K562 (cell line): Measurements from ENCODE around the gene WDR45. TPM values are rescaled to one million over a fixed set of nuclear protein-coding genes. Genes with fewer than 3 reads are reported as not detected.

ENCODE experiments used
- CLOCK ChIP-seq: fragments of 250-450 bp; sonication (Bioruptor Pico); IDR thresholded peaks from 2 replicates; pipeline ENCODE4 v1.4.0; 2020; ENCODE audit warnings: mild to moderate bottlenecking, moderate library complexity, borderline replicate concordance
- EP300 ChIP-seq: IDR thresholded peaks from 2 replicates; pipeline ENCODE4 v1.6.1; 2012; ENCODE audit warnings: low read length, improper control_type of control experiment
- MAZ ChIP-seq, 2 experiments: fragments of 450-650 bp in 1 of 2; sonication (generic) in 1 of 2; formaldehyde crosslinking; IDR thresholded peaks in 1 of 2; conservative IDR thresholded peaks in 1 of 2; 2 replicates each; pipeline versions ENCODE4 v1.4.0 to v1.5.0; 2020; ENCODE audit warnings: mild to moderate bottlenecking in 1 of 2, missing genetic modification reagents in 1 of 2
- NEUROD1 ChIP-seq: fragments of 150-350 bp; IDR thresholded peaks from 2 replicates; pipeline ENCODE4 v1.6.1; 2014; ENCODE audit warnings: borderline replicate concordance, low read length, low read depth; ENCODE audit not compliant: partially characterized antibody
- RBM14 ChIP-seq: fragments of 200-400 bp; formaldehyde crosslinking; IDR thresholded peaks from 2 replicates; pipeline ENCODE4 v1.6.1; 2018; ENCODE audit warnings: low read depth, mild to moderate bottlenecking, low read length, moderate library complexity, borderline replicate concordance; ENCODE audit not compliant: insufficient read depth
- RBM34 ChIP-seq: fragments of 200-400 bp; formaldehyde crosslinking; IDR thresholded peaks from 2 replicates; pipeline ENCODE4 v1.6.1; 2018; ENCODE audit warnings: low read length, borderline replicate concordance; ENCODE audit not compliant: insufficient read depth
- SNIP1 ChIP-seq: fragments of 450-650 bp; IDR thresholded peaks from 2 replicates; pipeline ENCODE4 v1.7.1; 2017; ENCODE audit warnings: low read depth, mild to moderate bottlenecking
- TRIM25 ChIP-seq: fragments of 450-650 bp; IDR thresholded peaks from 2 replicates; pipeline ENCODE4 v1.7.0; 2016; ENCODE audit warnings: borderline replicate concordance
- polyA plus RNA-seq, 8 experiments: library from polyadenylated mRNA; depleted of rRNA in 4 of 8; stranded (reverse) in 5 of 8; unstranded in 3 of 8; fragments of >200 nt; fragmentation: Nextera tagmentation in 2 of 8; fragmentation: Illumina TruSeq in 1 of 8; extraction: Ambion mirVana in 2 of 8; extraction: Trizol in 1 of 8; gene quantifications; 2 replicates each; pipeline versions ENCODE4 v1.2.1 to v1.2.3, GENCODE V29; 2011 to 2014; ENCODE audit warnings: inconsistent platforms in 1 of 8, missing spikeins in 1 of 8
- total RNA-seq, 7 experiments: library from RNA; depleted of rRNA in 6 of 7; stranded (reverse); fragments of >200 nt in 6 of 7; fragmentation: Illumina TruSeq in 2 of 7; extraction: Trizol in 2 of 7; gene quantifications; 2 replicates each; pipeline versions ENCODE4 v1.2.1 to v1.2.3, GENCODE V29; 2011 to 2021; ENCODE audit warnings: low replicate concordance in 1 of 7

The WDR45 gene
- total and polyA plus RNA-seq, 9 of the 15 experiments (the other 6 are each of a cell fraction or from before 2014, with no cell fraction given): 19.4 to 136 (median 59.7) TPM

DNA sequence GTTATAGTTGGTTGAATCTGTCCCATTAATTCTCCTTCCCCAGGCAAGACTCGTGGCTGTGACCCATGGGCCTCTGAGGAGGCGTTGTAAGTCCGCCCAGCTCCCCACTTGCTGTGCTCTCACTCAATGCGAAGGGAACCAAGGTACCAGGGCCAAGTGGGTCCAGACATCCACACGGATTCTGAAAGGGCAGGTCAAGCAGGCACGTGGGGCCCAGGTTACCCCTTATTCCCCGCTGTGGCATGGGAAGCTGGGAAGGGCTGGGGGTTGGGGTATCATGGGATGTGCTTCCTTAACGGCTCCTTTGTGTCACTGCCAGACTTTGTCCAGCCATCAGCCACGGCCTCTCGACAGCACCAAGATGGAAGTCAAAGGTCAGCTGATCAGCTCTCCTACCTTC is 17.8 kb downstream of the WDR45 start (continued):
- TF ChIP-seq MAZ (CRISPR knock-in tag; conservative IDR thresholded peaks at IDR 0.05 in 1 of 2, IDR thresholded peaks at IDR 0.05 in 1 of 2) (no peak), CLOCK (CRISPR knock-in tag) (no peak), RBM34 (no peak), SNIP1 (no peak), EP300 (no peak), RBM14 (no peak), TRIM25 (no peak), NEUROD1 (no peak)
